Endothelial cell (in vitro differentiated cells): ENCODE measurements around the gene KCTD14. TPM values are rescaled to one million over a fixed set of nuclear protein-coding genes. Genes with fewer than 3 reads are reported as not detected.

Experiments used
- DNase-seq: peaks from one replicate; pipeline ENCODE4 v3.0.0; 2021; ENCODE audit warnings: low spot score
- H3K27ac Mint-ChIP-seq: one replicate; pipeline ENCODE4 v1.8.0; 2021; ENCODE audit warnings: mixed read lengths, inconsistent platforms; ENCODE audit not compliant: unreplicated experiment
- H3K27me3 Mint-ChIP-seq: one replicate; pipeline ENCODE4 v1.8.0; 2021; ENCODE audit warnings: mild to moderate bottlenecking, moderate library complexity, mixed read lengths, inconsistent platforms; ENCODE audit not compliant: unreplicated experiment
- H3K36me3 Mint-ChIP-seq: one replicate; pipeline ENCODE4 v1.8.0; 2021; ENCODE audit warnings: mild to moderate bottlenecking, low read depth, mixed read lengths, inconsistent platforms; ENCODE audit not compliant: unreplicated experiment
- H3K4me1 Mint-ChIP-seq: one replicate; pipeline ENCODE4 v1.8.0; 2021; ENCODE audit warnings: mild to moderate bottlenecking, mixed read lengths, inconsistent platforms; ENCODE audit not compliant: unreplicated experiment
- H3K4me3 Mint-ChIP-seq: one replicate; pipeline ENCODE4 v1.8.0; 2021; ENCODE audit warnings: mild to moderate bottlenecking, mixed read lengths, inconsistent platforms; ENCODE audit not compliant: unreplicated experiment
- H3K9me3 Mint-ChIP-seq: one replicate; pipeline ENCODE4 v1.8.0; 2021; ENCODE audit warnings: mixed read lengths, inconsistent platforms; ENCODE audit not compliant: unreplicated experiment
- CTCF ChIP-seq: fragments of 200-600 bp; sonication (generic); IDR thresholded peaks from one replicate; pipeline ENCODE4 v1.5.0; 2021; ENCODE audit warnings: antibody characterized with exemption; ENCODE audit not compliant: unreplicated experiment
- total RNA-seq: library from RNA; stranded (reverse); fragmentation: NEBNext Ultra II Directional; extraction: Animal tissue kit (Norgen Biotek cat#: 25700); gene quantifications from one replicate; pipeline ENCODE4 v1.2.1, GENCODE V29; 2021; ENCODE audit not compliant: unreplicated experiment

KCTD14 gene
- total RNA-seq, 1 donor from 2014 or later: 0.97 TPM

GRCh38 chr11:78069465-78069864 is 46.4 kb upstream of the KCTD14 start:
- Mint-ChIP-seq H3K9me3 (no peaks in the 10 kb centered on the region), H3K27me3 (peaks cover 5% of the 10 kb centered on the region), H3K4me1 (no peaks in the 10 kb centered on the region), H3K4me3 (no peak overlapping the region), H3K27ac (no peak overlapping the region), H3K36me3 (peaks cover 16% of the 10 kb centered on the region)
- DNase-seq: no peak
- no peak for TF ChIP-seq CTCF

- peaks cover 21% of the 10 kb centered on the region for H3K36me3 Mint-ChIP-seq
- no peaks in the 10 kb centered on the region for H3K9me3 Mint-ChIP-seq
- no peak overlapping the region for H3K4me3 Mint-ChIP-seq
- no peak for DNase-seq
- TF ChIP-seq CTCF: no peak
- H3K27ac Mint-ChIP-seq: no peak overlapping the region
- no peaks in the 10 kb centered on the region for H3K4me1 Mint-ChIP-seq
- peaks cover 4% of the 10 kb centered on the region for H3K27me3 Mint-ChIP-seq
These were observed 44.6 kb upstream of the KCTD14 start for GRCh38 chr11:78067704-78068103.

- no peak for DNase-seq
- Mint-ChIP-seq H3K27ac (no peak overlapping the region), H3K36me3 (peaks cover 18% of the 10 kb centered on the region), H3K4me1 (no peaks in the 10 kb centered on the region), H3K4me3 (no peak overlapping the region), H3K9me3 (no peaks in the 10 kb centered on the region), H3K27me3 (peaks cover 4% of the 10 kb centered on the region)
- no peak for TF ChIP-seq CTCF
These were observed 43.4 kb upstream of the KCTD14 start for GRCh38 chr11:78066471-78066870.

- H3K4me1 Mint-ChIP-seq: no peaks in the 10 kb centered on the region
- TF ChIP-seq CTCF: no peak
- DNase-seq: no peak
- H3K27ac Mint-ChIP-seq: no peak overlapping the region
- peaks cover 4% of the 10 kb centered on the region for H3K27me3 Mint-ChIP-seq
- H3K36me3 Mint-ChIP-seq: peaks cover 17% of the 10 kb centered on the region
- H3K4me3 Mint-ChIP-seq: no peak overlapping the region
- H3K9me3 Mint-ChIP-seq: no peaks in the 10 kb centered on the region
These were observed 42.1 kb upstream of the KCTD14 start for GRCh38 chr11:78065203-78065602.

GRCh38 chr11:78063440-78064181 is 40.5 kb upstream of the KCTD14 start, which contains the start of gene THRSP:
Gene THRSP (plus strand): TSS chr11:78063861. CDS start chr11:78063882, 21 bp downstream.
- H3K9me3 Mint-ChIP-seq: no peaks in the 10 kb centered on the region
- H3K4me3 Mint-ChIP-seq: no peak within 1 kb of the TSS
- H3K27ac Mint-ChIP-seq: no peak within 1 kb of the TSS
- H3K36me3 Mint-ChIP-seq: peaks cover 17% of the 10 kb centered on the region
- no peak for DNase-seq
- no peaks in the 10 kb centered on the region for H3K4me1 Mint-ChIP-seq
- no peak for TF ChIP-seq CTCF
- peaks cover 4% of the 10 kb centered on the region for H3K27me3 Mint-ChIP-seq
